NCI-H510A treated with DMSO at 0.1 percent for 48 hours (cell line): Measurements from ENCODE around the gene MEI4.
"Not testable (repeated sequence)": the region's sequence is repeated elsewhere in the genome, so short reads cannot be mapped to it uniquely, and the experiment has no call there.

Source experiments
- DNase-seq: peaks from one replicate; lab custom pipeline; 2025; lab: John Stamatoyannopoulos, UW

Gene MEI4

GRCh38 chr6:77678048-77678447 is 25.2 kb downstream of the MEI4 start:
- no peak for DNase-seq

GRCh38 chr6:77683515-77683914 is 30.7 kb downstream of the MEI4 start:
- DNase-seq: no peak

- DNase-seq: no peak
Observed at GRCh38 chr6:77686931-77687330, 34.1 kb downstream of the MEI4 start.

- no peak for DNase-seq
Observed at GRCh38 chr6:77688649-77689048, 35.8 kb downstream of the MEI4 start.

GRCh38 chr6:77700095-77700494 is 47.3 kb downstream of the MEI4 start:
- DNase-seq: not testable (repeated sequence)

- DNase-seq: no peak
Observed at GRCh38 chr6:77707603-77708002, 54.8 kb downstream of the MEI4 start.

- no peak for DNase-seq
Observed at GRCh38 chr6:77715588-77715987, 62.7 kb downstream of the MEI4 start.

GRCh38 chr6:77716311-77716710 is 63.5 kb downstream of the MEI4 start:
- no peak for DNase-seq

GRCh38 chr6:77736010-77736409 is 83.2 kb downstream of the MEI4 start:
- DNase-seq: not testable (repeated sequence)

- DNase-seq: peak; percentile 1
Observed at GRCh38 chr6:77740380-77740779, 87.5 kb downstream of the MEI4 start.

- DNase-seq: not testable (repeated sequence)
Observed at GRCh38 chr6:77752156-77752555, 99.3 kb downstream of the MEI4 start.

- DNase-seq: no peak
Observed at GRCh38 chr6:77762386-77762785, 109.5 kb downstream of the MEI4 start.

GRCh38 chr6:77763124-77763523 is 110.3 kb downstream of the MEI4 start:
- DNase-seq: no peak

GRCh38 chr6:77764364-77764763 is 111.5 kb downstream of the MEI4 start:
- DNase-seq: no peak

GRCh38 chr6:77773157-77773822 is 120.5 kb downstream of the MEI4 start:
- no peak for DNase-seq

- DNase-seq: no peak
Observed at GRCh38 chr6:77774457-77774856, 121.6 kb downstream of the MEI4 start.

- no peak for DNase-seq
Observed at GRCh38 chr6:77776441-77776840, 123.6 kb downstream of the MEI4 start.

GRCh38 chr6:77778527-77778926 is 125.7 kb downstream of the MEI4 start:
- no peak for DNase-seq

- DNase-seq: no peak
Observed at GRCh38 chr6:77786935-77787629, 134.2 kb downstream of the MEI4 start.

- DNase-seq: no peak
Observed at GRCh38 chr6:77796824-77797809, 144.3 kb downstream of the MEI4 start.

- no peak for DNase-seq
Observed at GRCh38 chr6:77812304-77812703, 159.5 kb downstream of the MEI4 start.

GRCh38 chr6:77813090-77813489 is 160.3 kb downstream of the MEI4 start:
- DNase-seq: no peak

GRCh38 chr6:77814119-77814518 is 161.3 kb downstream of the MEI4 start:
- DNase-seq: no peak
